A673 (cell line): ENCODE results near the gene EPHX1. TPM values are rescaled to one million over a fixed set of nuclear protein-coding genes. Genes with fewer than 3 reads are reported as not detected.
A peak's percentile ranks its signal among the peaks of the same experiment; 100 is the strongest.

ENCODE experiments used
- BruUV-seq: library from RNA; stranded (reverse); fragments of 400-500 nt; replicated peaks from 2 replicates; lab custom pipeline; 2021; lab: Mats Ljungman, UMichigan
- CTCF ChIA-PET: fragments of 300-600 bp; sonication (Branson Sonifier 250); formaldehyde crosslinking; loops from one replicate; lab custom pipeline; 2022; ENCODE audit warnings: antibody characterized with exemption; lab: Charles Lee
- POLR2A ChIA-PET: fragments of 300-600 bp; sonication (Branson Sonifier 250); formaldehyde crosslinking; loops from one replicate; lab custom pipeline; 2022; ENCODE audit warnings: antibody characterized with exemption; ENCODE audit not compliant: low non-redundant PET; lab: Charles Lee
- DNase-seq: peaks from one replicate; pipeline ENCODE4 v3.0.0-alpha.2; 2015; ENCODE audit warnings: low spot score
- H3K27ac ChIP-seq: fragments of 200-600 bp; sonication (generic); 2 replicates; pipeline ENCODE4 v1.5.1; 2016; ENCODE audit warnings: mixed run types, low read depth, mild to moderate bottlenecking, mixed read lengths, antibody characterized with exemption, low read length; ENCODE audit not compliant: poor library complexity, severe bottlenecking
- H3K27me3 ChIP-seq: fragments of 200-600 bp; sonication (generic); replicated peaks from 2 replicates; pipeline ENCODE4 v1.6.1; 2017; ENCODE audit warnings: mixed run types, low read depth, mild to moderate bottlenecking, mixed read lengths, antibody characterized with exemption, low read length; ENCODE audit not compliant: insufficient read depth, poor library complexity
- H3K36me3 ChIP-seq: fragments of 200-600 bp; sonication (generic); 2 replicates; pipeline ENCODE4 v1.6.1; 2016; ENCODE audit warnings: mixed run types, mild to moderate bottlenecking, mixed read lengths, antibody characterized with exemption, low read length; ENCODE audit not compliant: insufficient read depth, poor library complexity, severe bottlenecking
- H3K4me1 ChIP-seq: fragments of 200-600 bp; sonication (generic); 2 replicates; pipeline ENCODE4 v1.6.1; 2017; ENCODE audit warnings: mixed run types, mild to moderate bottlenecking, mixed read lengths, antibody characterized with exemption, low read length; ENCODE audit not compliant: insufficient read depth, poor library complexity, severe bottlenecking
- H3K4me3 ChIP-seq: fragments of 200-600 bp; sonication (generic); 2 replicates; pipeline ENCODE4 v1.5.1; 2016; ENCODE audit warnings: low read depth, mixed run types, mild to moderate bottlenecking, mixed read lengths, low read length; ENCODE audit not compliant: poor library complexity, severe bottlenecking
- H3K9me3 ChIP-seq: fragments of 200-600 bp; sonication (generic); 2 replicates; pipeline ENCODE4 v1.6.1; 2016; ENCODE audit warnings: mixed run types, low read depth, mild to moderate bottlenecking, mixed read lengths, antibody characterized with exemption, low read length; ENCODE audit not compliant: poor library complexity, severe bottlenecking
- EZH2 ChIP-seq: fragments of 200-600 bp; sonication (generic); IDR thresholded peaks from 2 replicates; pipeline ENCODE4 v1.6.1; 2017; ENCODE audit warnings: borderline replicate concordance, low read depth, mild to moderate bottlenecking, mixed read lengths, antibody characterized with exemption, low read length; ENCODE audit not compliant: poor library complexity, severe bottlenecking
- intact Hi-C: fragments of 100-400 bp; cut with micrococcal nuclease; formaldehyde crosslinking; loops from one replicate; pipeline ENCODE4 v1.10.0; 2022; ENCODE audit not compliant: unreplicated experiment
- total RNA-seq: library from RNA; stranded (reverse); gene quantifications from 2 replicates; pipeline ENCODE4 v1.2.3, GENCODE V29; 2021
- TF ChIP-seq, protein P1 (sequence below): fragments of 300-800, 200-600 bp; sonication (generic); conservative IDR thresholded peaks from 2 replicates; pipeline ENCODE4 v1.5.1; 2017; ENCODE audit warnings: low read depth, mild to moderate bottlenecking, antibody characterized with exemption, low read length, moderate library complexity, mixed read lengths

The EPHX1 gene
- total RNA-seq, 1 experiment from 2014 or later: 22.4 TPM

DNA sequence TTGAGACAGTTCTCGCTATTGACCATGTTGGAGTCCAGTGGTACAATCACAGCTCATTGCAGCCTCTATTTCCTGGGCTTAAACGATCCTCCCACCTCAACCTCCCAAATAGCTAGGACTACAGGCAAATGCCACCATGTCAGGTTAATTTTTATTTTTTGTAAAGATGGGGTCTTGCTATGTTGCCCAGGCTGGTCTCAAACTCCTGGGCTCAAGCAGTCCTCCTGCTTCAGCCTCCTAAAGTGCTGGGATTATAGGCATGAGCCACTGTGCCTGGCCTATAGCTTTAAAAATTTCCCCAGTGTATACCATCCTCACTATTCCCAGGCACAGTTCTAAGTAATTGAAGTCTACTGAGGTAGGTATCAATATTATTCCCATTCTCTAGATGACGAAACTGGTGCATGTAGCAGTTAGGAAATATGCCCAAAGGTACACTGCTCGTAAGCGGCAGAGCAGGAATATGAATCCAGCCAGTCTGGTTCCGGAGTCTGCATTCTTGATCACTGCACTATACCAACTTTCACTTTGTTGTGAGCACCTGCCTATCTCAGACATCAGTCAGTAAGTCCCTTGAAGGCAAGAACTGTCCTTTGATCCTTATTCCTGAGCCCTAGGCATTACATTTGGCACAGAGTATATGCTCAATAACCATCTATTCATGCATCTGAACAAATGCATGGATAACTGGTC, 43.8 kb upstream of the EPHX1 start:
- H3K4me3 ChIP-seq: no peak overlapping the region
- CTCF ChIA-PET: no interaction called here
- intact Hi-C loops: no loop called here
- BruUV-seq: no TSS peak
- no peak for DNase-seq
- H3K9me3 ChIP-seq: no peaks in the 10 kb centered on the region
- TF ChIP-seq EZH2: no peak
- TF ChIP-seq, protein P1, sequence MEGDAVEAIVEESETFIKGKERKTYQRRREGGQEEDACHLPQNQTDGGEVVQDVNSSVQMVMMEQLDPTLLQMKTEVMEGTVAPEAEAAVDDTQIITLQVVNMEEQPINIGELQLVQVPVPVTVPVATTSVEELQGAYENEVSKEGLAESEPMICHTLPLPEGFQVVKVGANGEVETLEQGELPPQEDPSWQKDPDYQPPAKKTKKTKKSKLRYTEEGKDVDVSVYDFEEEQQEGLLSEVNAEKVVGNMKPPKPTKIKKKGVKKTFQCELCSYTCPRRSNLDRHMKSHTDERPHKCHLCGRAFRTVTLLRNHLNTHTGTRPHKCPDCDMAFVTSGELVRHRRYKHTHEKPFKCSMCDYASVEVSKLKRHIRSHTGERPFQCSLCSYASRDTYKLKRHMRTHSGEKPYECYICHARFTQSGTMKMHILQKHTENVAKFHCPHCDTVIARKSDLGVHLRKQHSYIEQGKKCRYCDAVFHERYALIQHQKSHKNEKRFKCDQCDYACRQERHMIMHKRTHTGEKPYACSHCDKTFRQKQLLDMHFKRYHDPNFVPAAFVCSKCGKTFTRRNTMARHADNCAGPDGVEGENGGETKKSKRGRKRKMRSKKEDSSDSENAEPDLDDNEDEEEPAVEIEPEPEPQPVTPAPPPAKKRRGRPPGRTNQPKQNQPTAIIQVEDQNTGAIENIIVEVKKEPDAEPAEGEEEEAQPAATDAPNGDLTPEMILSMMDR: no peak
- H3K36me3 ChIP-seq: no peaks in the 10 kb centered on the region
- no peak overlapping the region for H3K27ac ChIP-seq
- no peaks in the 10 kb centered on the region for H3K27me3 ChIP-seq
- POLR2A ChIA-PET: no interaction called here
- H3K4me1 ChIP-seq: peaks cover 22% of the 10 kb centered on the region

DNA sequence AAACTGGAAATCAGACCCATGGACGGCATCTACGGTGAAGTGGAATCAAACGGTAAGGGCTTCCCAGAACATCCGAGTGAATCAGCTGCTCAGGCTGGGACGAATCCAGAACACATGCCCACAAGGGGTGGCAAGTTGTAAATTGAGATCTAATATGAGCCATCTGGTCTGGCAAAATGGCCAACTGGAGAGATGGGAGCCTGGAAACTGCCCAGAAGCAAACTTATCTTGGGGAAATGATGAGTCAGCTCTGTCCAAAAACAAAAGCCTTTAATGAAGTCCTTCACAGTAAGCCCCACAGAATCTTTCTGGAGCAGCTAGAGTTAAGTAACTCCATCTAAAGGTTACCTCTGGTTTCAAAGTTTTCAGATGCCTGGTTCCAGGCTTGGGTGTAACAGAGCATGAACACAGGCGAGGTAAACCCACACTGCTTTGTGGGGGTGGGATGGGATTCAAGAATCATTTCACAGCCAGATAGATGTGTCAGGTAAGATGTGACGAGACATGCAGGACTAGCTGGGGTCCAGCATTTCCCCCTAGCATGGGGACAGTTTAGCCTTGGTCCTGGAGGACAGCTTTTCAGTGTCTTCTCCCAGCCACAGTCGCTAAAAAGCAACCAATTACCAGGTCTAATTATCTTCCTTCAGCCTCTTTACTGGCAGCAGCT, 42.8 kb upstream of the EPHX1 start:
- no peak for TF ChIP-seq EZH2
- TF ChIP-seq, protein P1: no peak
- no peaks in the 10 kb centered on the region for H3K27me3 ChIP-seq
- no peaks in the 10 kb centered on the region for H3K9me3 ChIP-seq
- H3K4me1 ChIP-seq: peaks cover 28% of the 10 kb centered on the region
- intact Hi-C loops: no loop called here
- BruUV-seq: no TSS peak
- H3K4me3 ChIP-seq: no peak overlapping the region
- CTCF ChIA-PET: no interaction called here
- peak overlapping the region; percentile 1 for H3K27ac ChIP-seq
- POLR2A ChIA-PET: no interaction called here
- DNase-seq: peak; percentile 33
- H3K36me3 ChIP-seq: no peaks in the 10 kb centered on the region

DNA sequence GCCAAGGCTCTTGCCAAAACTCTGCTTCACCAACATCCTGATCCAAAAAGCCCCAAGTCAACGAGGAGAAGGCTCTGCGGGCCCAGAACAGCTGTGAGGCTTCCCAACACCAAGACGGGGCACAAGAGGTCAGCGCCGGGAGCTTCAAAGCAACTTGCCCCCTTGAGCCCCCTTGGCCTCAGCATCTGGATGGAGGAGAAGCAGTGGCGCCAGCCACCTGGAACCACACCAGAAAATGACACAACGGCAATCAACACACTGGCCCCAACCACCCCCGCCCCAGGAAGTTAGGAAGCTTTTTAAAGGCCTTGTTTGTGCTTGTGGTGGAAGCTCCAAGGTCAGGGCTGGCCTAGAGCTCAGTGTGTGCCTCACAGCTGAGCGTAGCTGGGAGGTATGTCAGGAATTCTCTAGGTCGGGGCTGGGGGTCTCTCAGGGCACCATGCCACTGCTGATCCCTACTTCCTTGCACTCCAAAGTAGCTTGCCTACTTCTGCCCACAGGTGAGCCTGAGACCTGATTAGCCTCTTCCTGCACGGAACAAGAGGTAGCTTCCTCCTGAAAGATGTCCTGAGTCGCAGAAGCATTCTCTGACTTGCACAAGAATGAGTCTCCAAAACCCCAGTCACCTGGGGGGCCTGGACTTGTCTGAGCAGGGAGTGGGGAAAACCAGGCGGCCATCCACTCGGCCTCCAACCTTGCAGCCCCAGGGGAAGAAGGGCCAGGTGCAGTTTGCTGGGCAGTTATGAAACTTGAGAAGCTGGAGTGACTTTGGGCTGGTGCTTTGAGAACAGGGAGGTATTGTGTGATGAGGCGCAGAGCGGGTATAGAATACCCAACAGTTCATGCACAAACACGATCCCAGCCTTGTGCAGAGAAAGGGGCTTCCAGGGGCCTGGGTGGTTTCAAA, 42.0 kb upstream of the EPHX1 start:
- H3K9me3 ChIP-seq: no peaks in the 10 kb centered on the region
- H3K27me3 ChIP-seq: no peaks in the 10 kb centered on the region
- peaks cover 34% of the 10 kb centered on the region for H3K4me1 ChIP-seq
- no TSS peak for BruUV-seq
- POLR2A ChIA-PET: no interaction called here
- intact Hi-C loops: no loop called here
- CTCF ChIA-PET: no interaction called here
- no peak overlapping the region for H3K4me3 ChIP-seq
- no peak for DNase-seq
- H3K27ac ChIP-seq: peak overlapping the region; percentile 1
- H3K36me3 ChIP-seq: no peaks in the 10 kb centered on the region
- TF ChIP-seq, protein P1: no peak
- no peak for TF ChIP-seq EZH2
